Liver (tissue), 3 donors: ENCODE data around the gene MRTFB.

ENCODE experiments used
- CTCF ChIP-seq: fragments of 150-350 bp; IDR thresholded peaks from 2 replicates; pipeline ENCODE4 v1.5.1; 2017; ENCODE audit warnings: improper control_type of control experiment, low read depth, low read length; ENCODE audit not compliant: missing input control
- EGR1 ChIP-seq, 2 donors: IDR thresholded peaks; 2 replicates each; pipeline ENCODE4 v1.6.1; 2016 to 2018; ENCODE audit warnings: antibody characterized with exemption in 2 of 2, low read depth in 2 of 2
- JUND ChIP-seq, 2 donors: IDR thresholded peaks; 2 replicates each; pipeline ENCODE4 v1.6.1; 2016; ENCODE audit warnings: antibody characterized with exemption in 2 of 2
- RAD21 ChIP-seq, 2 donors: IDR thresholded peaks; 2 replicates each; pipeline ENCODE4 v1.6.1; 2016; ENCODE audit warnings: antibody characterized with exemption in 2 of 2, mild to moderate bottlenecking in 2 of 2
- REST ChIP-seq: IDR thresholded peaks from 2 replicates; pipeline ENCODE4 v1.6.1; 2016; ENCODE audit warnings: antibody characterized with exemption, mild to moderate bottlenecking
- donor health status: healthy.
- donor health status: healthy.

DNA sequence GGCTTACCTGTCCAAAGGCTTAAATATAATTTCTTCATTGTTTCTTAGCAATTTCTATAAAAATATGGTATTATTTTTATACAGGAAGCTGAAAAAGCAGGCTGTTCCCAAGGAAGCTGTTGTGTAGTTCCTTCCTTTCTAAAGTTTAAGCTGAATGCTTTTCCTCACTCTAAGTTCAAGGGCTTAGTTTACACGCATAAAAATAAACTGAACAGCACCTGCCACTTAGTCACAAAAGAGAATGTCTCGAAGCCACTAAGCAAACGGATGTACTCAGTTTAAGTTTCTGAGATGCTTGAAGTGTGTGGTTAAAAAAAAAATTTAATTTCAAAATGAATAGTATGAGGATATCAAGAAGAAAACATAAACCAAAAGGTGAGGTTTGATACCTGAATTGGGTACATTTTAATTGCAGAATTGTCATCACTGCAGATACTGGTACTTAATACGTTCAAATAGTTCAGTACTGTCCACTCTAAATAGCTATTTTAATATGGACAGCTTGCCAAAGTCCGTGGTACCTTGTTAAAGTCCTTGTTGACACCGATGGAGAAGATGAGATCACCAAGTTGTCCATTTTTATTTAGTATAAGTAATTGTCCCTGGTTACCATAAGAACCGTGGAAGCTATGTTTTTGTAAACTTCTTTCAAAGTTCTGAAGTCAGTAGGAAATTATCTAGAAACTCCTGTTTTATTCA is 38.1 kb downstream of the MRTFB start:
- no peak for TF ChIP-seq JUND (IDR thresholded peaks at IDR 0.05)
- TF ChIP-seq CTCF, result no peak
- TF ChIP-seq REST, result no peak
- TF ChIP-seq RAD21 (IDR thresholded peaks at IDR 0.05), result no peak
- TF ChIP-seq EGR1 (IDR thresholded peaks at IDR 0.05; ENCODE audit: low read depth in 2 of 2), result no peak
